ENCODE measurements around the gene TRIAP1.

DNA sequence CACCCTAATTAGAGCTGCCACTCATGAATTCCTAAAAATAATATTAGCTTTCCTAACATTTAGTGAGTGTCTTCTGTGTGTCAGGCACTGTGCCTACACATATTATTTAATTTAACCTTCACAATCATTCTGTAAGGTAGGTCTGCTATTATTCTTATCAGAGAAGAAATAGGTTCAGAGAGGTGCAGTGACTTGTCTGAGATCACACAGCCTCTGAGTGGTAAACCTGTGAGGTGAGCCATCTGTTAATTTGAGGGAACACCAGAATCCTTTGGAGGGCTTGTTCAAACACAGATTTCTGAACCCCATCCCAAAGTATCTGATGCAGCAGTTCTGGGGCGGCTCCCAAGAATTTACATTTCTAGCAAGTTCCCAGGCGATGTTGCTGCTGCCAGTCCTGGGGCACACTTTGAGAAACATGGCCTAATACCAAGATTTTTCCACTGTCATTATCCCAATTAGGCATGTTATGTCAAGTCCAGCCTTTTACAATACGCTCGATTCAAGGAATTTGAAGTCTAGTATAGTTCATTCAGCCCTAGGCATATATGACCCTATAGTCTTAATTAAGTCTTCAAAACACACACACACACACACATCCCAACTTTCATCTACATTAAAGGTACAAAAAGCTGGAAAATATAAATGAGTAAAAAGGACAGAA, 28.1 kb downstream of the TRIAP1 start:
- TF ChIP-seq, protein P1, sequence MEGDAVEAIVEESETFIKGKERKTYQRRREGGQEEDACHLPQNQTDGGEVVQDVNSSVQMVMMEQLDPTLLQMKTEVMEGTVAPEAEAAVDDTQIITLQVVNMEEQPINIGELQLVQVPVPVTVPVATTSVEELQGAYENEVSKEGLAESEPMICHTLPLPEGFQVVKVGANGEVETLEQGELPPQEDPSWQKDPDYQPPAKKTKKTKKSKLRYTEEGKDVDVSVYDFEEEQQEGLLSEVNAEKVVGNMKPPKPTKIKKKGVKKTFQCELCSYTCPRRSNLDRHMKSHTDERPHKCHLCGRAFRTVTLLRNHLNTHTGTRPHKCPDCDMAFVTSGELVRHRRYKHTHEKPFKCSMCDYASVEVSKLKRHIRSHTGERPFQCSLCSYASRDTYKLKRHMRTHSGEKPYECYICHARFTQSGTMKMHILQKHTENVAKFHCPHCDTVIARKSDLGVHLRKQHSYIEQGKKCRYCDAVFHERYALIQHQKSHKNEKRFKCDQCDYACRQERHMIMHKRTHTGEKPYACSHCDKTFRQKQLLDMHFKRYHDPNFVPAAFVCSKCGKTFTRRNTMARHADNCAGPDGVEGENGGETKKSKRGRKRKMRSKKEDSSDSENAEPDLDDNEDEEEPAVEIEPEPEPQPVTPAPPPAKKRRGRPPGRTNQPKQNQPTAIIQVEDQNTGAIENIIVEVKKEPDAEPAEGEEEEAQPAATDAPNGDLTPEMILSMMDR (IDR thresholded peaks at IDR 0.05): no peak
- TF ChIP-seq POLR2AphosphoS5 (IDR thresholded peaks at IDR 0.05; ENCODE audit: low read depth, low read length) (no peak), SIN3A (IDR thresholded peaks at IDR 0.05; ENCODE audit: borderline replicate concordance, insufficient read depth, low read depth, low read length) (no peak), TCF7L2 (IDR thresholded peaks at IDR 0.05; ENCODE audit: low read depth, low read length) (no peak)
- TF ChIP-seq, protein P2, sequence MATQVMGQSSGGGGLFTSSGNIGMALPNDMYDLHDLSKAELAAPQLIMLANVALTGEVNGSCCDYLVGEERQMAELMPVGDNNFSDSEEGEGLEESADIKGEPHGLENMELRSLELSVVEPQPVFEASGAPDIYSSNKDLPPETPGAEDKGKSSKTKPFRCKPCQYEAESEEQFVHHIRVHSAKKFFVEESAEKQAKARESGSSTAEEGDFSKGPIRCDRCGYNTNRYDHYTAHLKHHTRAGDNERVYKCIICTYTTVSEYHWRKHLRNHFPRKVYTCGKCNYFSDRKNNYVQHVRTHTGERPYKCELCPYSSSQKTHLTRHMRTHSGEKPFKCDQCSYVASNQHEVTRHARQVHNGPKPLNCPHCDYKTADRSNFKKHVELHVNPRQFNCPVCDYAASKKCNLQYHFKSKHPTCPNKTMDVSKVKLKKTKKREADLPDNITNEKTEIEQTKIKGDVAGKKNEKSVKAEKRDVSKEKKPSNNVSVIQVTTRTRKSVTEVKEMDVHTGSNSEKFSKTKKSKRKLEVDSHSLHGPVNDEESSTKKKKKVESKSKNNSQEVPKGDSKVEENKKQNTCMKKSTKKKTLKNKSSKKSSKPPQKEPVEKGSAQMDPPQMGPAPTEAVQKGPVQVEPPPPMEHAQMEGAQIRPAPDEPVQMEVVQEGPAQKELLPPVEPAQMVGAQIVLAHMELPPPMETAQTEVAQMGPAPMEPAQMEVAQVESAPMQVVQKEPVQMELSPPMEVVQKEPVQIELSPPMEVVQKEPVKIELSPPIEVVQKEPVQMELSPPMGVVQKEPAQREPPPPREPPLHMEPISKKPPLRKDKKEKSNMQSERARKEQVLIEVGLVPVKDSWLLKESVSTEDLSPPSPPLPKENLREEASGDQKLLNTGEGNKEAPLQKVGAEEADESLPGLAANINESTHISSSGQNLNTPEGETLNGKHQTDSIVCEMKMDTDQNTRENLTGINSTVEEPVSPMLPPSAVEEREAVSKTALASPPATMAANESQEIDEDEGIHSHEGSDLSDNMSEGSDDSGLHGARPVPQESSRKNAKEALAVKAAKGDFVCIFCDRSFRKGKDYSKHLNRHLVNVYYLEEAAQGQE (IDR thresholded peaks at IDR 0.05; ENCODE audit: insufficient read depth in 1 of 2, low read depth in 2 of 2, low read length in 1 of 2): no peak

All from Panc1 (cell line).